Fibroblast of skin of scalp (primary cell): ENCODE measurements around the gene DYNC1LI2. TPM values are rescaled to one million over a fixed set of nuclear protein-coding genes. Genes with fewer than 3 reads are reported as not detected.
A peak's percentile ranks its signal among the peaks of the same experiment; 100 is the strongest.
"Not testable (repeated sequence)": the region's sequence is repeated elsewhere in the genome, so short reads cannot be mapped to it uniquely, and the experiment has no call there.

ENCODE experiments used
- DNase-seq: peaks from one replicate; pipeline ENCODE4 v3.0.0-alpha.2; 2013
- polyA plus RNA-seq, 2 experiments: library from polyadenylated mRNA; unstranded; fragments of 120-200 nt; gene quantifications; one replicate each; pipeline ENCODE4 v1.2.1, GENCODE V29; 2013; ENCODE audit not compliant: insufficient read length in 2 of 2

Gene DYNC1LI2
- 80.3 TPM for polyA plus RNA-seq (2013, experiment 1 of 2; ENCODE audit: insufficient read length)
- 80.7 TPM for polyA plus RNA-seq (2013, experiment 2 of 2; ENCODE audit: insufficient read length)

- peak; percentile 80 for DNase-seq
These were observed at the start of gene DYNC1LI2 for GRCh38 chr16:66751303-66751991. Gene DYNC1LI2 (minus strand): TSS chr16:66751609. CDS start chr16:66751591, 18 bp downstream.

GRCh38 chr16:66800856-66801255 lies 49.4 kb upstream of the DYNC1LI2 start:
- DNase-seq: no peak

GRCh38 chr16:66798161-66798560 lies 46.8 kb upstream of the DYNC1LI2 start:
- DNase-seq: peak; percentile 65

DNA sequence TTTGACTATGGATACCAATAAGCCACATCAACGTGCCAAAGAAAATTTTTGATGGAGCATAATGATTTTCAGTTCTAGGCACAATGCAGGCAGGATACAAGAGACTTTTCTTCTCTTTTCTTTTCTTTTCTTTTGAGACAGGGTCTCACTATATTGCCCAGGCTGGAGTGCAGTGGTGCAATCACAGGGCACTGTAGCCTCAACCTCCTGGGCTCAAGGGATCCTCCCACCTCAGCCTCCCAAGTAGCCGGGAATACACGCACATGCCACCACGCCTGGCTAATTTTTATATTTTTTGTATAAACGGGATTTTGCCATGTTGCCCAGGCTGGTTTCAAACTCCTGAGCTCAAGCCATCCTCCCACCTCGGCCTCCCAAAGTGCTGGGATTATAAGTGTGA lies 42.6 kb upstream of the DYNC1LI2 start:
- not testable (repeated sequence) for DNase-seq

- no peak for DNase-seq
These were observed 38.8 kb upstream of the DYNC1LI2 start for GRCh38 chr16:66790130-66790733.

- DNase-seq: no peak
These were observed 36.0 kb upstream of the DYNC1LI2 start for GRCh38 chr16:66787427-66787826.

GRCh38 chr16:66786551-66786950 lies 35.1 kb upstream of the DYNC1LI2 start:
- DNase-seq: no peak

DNA sequence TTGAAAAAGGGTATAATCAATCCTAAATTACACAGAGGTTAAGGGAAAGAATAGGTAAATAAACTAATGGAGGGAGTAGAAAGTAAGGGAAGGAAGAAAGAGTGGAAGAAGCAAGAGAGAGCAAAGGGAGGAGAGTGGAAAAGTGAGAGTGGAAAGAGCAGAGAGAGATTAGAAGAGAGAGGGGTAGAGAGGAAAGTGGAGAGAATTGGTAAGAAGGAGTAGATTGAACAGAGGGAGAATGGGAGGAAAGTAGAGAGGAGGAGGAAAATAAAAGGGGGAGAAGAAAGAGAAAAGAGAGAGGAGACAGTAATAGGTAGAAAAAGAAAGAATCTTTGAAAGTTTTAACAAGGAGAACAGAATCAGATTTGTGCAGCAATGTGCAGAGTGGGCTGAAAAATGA lies 25.0 kb upstream of the DYNC1LI2 start:
- DNase-seq: no peak

GRCh38 chr16:66774981-66775380 lies 23.6 kb upstream of the DYNC1LI2 start:
- DNase-seq: no peak

- DNase-seq: no peak
These were observed 6.7 kb upstream of the DYNC1LI2 start for GRCh38 chr16:66758086-66758485.

GRCh38 chr16:66754819-66755218 lies 3.4 kb upstream of the DYNC1LI2 start:
- DNase-seq: no peak

DNA sequence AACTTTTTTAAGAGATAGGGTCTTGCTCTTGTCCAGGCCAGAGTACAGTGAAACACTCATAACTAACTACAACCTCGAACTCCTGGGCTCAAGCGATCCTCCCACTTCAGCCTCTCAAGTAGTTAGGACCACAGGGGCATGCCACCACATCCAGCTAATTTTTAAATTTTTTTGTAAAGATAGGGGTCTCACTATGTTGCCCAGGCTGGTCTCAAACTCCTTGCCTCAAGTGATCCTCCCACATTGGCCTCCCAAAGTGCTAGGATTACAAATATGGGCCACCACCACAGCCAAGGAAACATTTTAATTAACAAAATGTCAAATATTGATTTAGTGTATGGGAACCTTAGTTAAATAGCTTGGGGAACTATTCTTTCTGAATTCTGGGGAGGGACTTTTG lies 2.8 kb upstream of the DYNC1LI2 start:
- DNase-seq: no peak

DNA sequence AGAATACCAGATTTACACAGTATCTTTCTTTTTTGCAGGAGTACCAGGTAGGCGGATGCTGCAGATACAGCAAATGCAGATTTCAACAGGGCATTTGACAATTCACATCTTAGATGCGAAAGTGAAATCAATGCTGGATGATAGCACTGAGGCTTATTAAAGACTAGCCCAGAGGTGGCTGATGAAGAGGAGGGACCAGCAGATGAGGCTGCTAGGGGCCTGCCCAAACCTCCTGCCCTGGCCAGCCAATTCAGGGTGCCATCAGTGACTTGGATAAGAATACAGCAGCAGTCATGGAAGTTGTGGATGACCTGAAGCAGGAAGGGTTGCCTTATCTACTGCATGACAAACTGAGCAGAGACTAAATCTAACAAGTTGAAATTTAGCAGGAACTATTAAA lies 1.5 kb upstream of the DYNC1LI2 start:
- DNase-seq: no peak

DNA sequence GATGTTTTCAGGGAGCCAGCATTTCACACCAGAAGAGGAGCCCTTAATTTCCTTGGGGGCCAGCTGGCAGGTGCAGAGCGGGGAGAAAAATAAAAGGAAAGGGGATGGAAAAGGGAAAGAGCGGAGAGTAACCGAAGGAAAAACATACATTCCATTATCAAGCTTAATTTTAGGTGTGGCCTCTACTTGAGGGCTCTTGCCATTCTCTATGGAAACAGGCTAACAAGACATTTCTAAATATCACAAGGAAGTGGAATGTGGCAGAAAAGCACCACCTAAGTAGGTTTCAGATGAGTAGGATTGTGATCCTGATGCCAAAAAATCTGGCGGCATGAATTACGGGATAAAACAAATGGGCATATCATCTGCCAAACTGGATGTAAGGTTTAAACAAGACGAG lies 970 bp upstream of the DYNC1LI2 start:
- DNase-seq: no peak

GRCh38 chr16:66751992-66752322 lies 548 bp upstream of the DYNC1LI2 start:
- DNase-seq: no peak

- DNase-seq: no peak
These were observed 431 bp downstream of the DYNC1LI2 start for GRCh38 chr16:66751053-66751302.

GRCh38 chr16:66750279-66751052 lies 943 bp downstream of the DYNC1LI2 start:
- no peak for DNase-seq

DNA sequence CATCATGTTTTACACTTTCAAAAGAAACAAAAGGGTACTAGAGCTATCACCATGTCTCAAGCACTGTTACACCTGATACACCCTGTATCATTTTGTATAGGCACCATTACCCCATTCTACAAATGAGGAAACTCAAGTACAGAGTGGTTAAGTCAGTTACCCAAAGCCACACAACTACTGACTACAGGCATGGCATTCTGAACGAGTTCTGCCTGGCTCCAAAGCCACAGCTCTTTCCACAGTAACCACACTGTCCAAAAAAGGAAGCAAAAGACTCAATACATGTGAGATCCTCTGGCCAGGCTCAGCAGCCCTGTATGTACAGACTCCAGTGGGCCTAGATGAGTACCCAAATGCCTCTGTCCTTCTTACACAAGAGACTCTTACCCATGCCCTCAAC lies 4.7 kb downstream of the DYNC1LI2 start:
- peak; percentile 31 for DNase-seq

GRCh38 chr16:66746048-66746447 lies 5.4 kb downstream of the DYNC1LI2 start:
- DNase-seq: no peak

GRCh38 chr16:66741950-66742808 lies 9.2 kb downstream of the DYNC1LI2 start:
- peak; percentile 58 for DNase-seq

- DNase-seq: peak; percentile 93
These were observed 10.1 kb downstream of the DYNC1LI2 start for GRCh38 chr16:66741169-66741900.

DNA sequence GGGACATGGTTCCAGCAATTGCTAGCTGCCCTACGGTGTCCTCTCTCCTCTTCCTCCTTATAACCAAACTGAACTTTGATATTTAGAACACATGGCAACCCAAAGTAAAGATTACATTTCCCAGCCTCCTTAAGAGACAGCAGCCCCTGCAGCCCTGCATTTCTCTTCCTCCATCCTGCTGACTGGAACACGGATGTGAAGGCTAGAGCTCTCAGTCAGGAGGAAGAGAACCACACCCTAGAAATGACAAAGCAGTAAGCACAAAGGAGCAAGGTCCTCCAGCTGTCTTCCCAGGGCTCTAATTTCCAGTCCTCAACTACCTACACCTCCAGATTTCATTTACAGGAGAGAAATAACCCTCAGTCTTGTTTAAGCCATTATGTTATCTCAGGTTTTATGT lies 10.9 kb downstream of the DYNC1LI2 start:
- DNase-seq: no peak
